ENCODE measurements around the gene MAZ.

GRCh38 chr16:29819506-29819905 lies 13.2 kb downstream of the MAZ start:
- TF ChIP-seq, protein P1, sequence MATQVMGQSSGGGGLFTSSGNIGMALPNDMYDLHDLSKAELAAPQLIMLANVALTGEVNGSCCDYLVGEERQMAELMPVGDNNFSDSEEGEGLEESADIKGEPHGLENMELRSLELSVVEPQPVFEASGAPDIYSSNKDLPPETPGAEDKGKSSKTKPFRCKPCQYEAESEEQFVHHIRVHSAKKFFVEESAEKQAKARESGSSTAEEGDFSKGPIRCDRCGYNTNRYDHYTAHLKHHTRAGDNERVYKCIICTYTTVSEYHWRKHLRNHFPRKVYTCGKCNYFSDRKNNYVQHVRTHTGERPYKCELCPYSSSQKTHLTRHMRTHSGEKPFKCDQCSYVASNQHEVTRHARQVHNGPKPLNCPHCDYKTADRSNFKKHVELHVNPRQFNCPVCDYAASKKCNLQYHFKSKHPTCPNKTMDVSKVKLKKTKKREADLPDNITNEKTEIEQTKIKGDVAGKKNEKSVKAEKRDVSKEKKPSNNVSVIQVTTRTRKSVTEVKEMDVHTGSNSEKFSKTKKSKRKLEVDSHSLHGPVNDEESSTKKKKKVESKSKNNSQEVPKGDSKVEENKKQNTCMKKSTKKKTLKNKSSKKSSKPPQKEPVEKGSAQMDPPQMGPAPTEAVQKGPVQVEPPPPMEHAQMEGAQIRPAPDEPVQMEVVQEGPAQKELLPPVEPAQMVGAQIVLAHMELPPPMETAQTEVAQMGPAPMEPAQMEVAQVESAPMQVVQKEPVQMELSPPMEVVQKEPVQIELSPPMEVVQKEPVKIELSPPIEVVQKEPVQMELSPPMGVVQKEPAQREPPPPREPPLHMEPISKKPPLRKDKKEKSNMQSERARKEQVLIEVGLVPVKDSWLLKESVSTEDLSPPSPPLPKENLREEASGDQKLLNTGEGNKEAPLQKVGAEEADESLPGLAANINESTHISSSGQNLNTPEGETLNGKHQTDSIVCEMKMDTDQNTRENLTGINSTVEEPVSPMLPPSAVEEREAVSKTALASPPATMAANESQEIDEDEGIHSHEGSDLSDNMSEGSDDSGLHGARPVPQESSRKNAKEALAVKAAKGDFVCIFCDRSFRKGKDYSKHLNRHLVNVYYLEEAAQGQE (IDR thresholded peaks at IDR 0.05; ENCODE audit: insufficient read depth in 1 of 2, low read depth in 2 of 2, low read length in 1 of 2): no peak
- TF ChIP-seq CTCF (IDR thresholded peaks at IDR 0.05): no peak; the same call in 1 of the 2 replicates
- TF ChIP-seq POLR2AphosphoS5 (IDR thresholded peaks at IDR 0.05; ENCODE audit: low read depth, low read length): no peak
- TF ChIP-seq SIN3A (IDR thresholded peaks at IDR 0.05; ENCODE audit: borderline replicate concordance, insufficient read depth, low read depth, low read length): no peak
- TF ChIP-seq TCF7L2 (IDR thresholded peaks at IDR 0.05; ENCODE audit: low read depth, low read length): no peak
